ENCODE measurements around the gene KCNE1. TPM values are rescaled to one million over a fixed set of nuclear protein-coding genes. Genes with fewer than 3 reads are reported as not detected.

KCNE1 gene
- total and polyA plus RNA-seq, 2 of the 13 experiments (the other 11 are each of a cell fraction or from before 2014, with no cell fraction given), result 0.35 TPM; not detected in 1

- no peaks in the 10 kb centered on the region for H3K9me3 ChIP-seq (ENCODE audit: low read length)
- no peak overlapping the region for H3K4me3 ChIP-seq (replicated peaks in 1 of 3; ENCODE audit: insufficient read depth in 1 of 3, low read depth in 2 of 3, low read length in 3 of 3)
- no peaks in the 10 kb centered on the region for H3K27me3 ChIP-seq (ENCODE audit: control insufficient read depth in 1 of 2, insufficient read depth in 2 of 2, low read length in 2 of 2)
- ChIA-PET CTCF (ENCODE audit: low intra/inter-chr PET ratio, low total read pairs) (no interaction called here), POLR2A (no interaction called here)
- ATAC-seq, result no peak
- no peak overlapping the region for H3K9ac ChIP-seq (ENCODE audit: insufficient read depth, low read depth, low read length)
- TF ChIP-seq ZNF546 (CRISPR knock-in tag; conservative IDR thresholded peaks at IDR 0.05) (no peak), ZNF30 (CRISPR knock-in tag; IDR thresholded peaks at IDR 0.05) (no peak), KMT2A (CRISPR knock-in tag; IDR thresholded peaks at IDR 0.05) (no peak), ZZZ3 (CRISPR knock-in tag; IDR thresholded peaks at IDR 0.05; ENCODE audit: borderline replicate concordance) (no peak), DDIT3 (CRISPR knock-in tag; IDR thresholded peaks at IDR 0.05) (no peak), ZNF883 (CRISPR knock-in tag; IDR thresholded peaks at IDR 0.05; ENCODE audit: not compliant biosample characterization) (no peak), ZBTB44 (CRISPR knock-in tag; IDR thresholded peaks at IDR 0.05) (no peak), ZBTB14 (CRISPR knock-in tag; IDR thresholded peaks at IDR 0.05) (no peak), PBX2 (CRISPR knock-in tag; IDR thresholded peaks at IDR 0.05) (no peak), ZBTB49 (CRISPR knock-in tag; IDR thresholded peaks at IDR 0.05; ENCODE audit: borderline replicate concordance) (no peak), HES4 (CRISPR knock-in tag; IDR thresholded peaks at IDR 0.05; ENCODE audit: borderline replicate concordance) (no peak), FOXJ3 (CRISPR knock-in tag; IDR thresholded peaks at IDR 0.05; ENCODE audit: borderline replicate concordance) (no peak), TFDP2 (CRISPR knock-in tag; IDR thresholded peaks at IDR 0.05) (no peak)
- no peaks in the 10 kb centered on the region for H3K79me2 ChIP-seq (ENCODE audit: insufficient read depth, low read length)
- no peaks in the 10 kb centered on the region for H4K20me1 ChIP-seq (ENCODE audit: insufficient read depth, low read length)
- no peak for DNase-seq (ENCODE audit: low spot score)
- no peak for FAIRE-seq
- 96% methylated on average over 3 of the region's 3 CpGs for WGBS (ENCODE audit: low lambda C conversion rate)
- no peak overlapping the region for H2AFZ ChIP-seq (ENCODE audit: low read length)
- H3K4me2 ChIP-seq (ENCODE audit: low read depth, low read length), result no peak overlapping the region
- BruUV-seq (replicated peaks), result no TSS peak
- intact Hi-C loops (cut with micrococcal nuclease; ENCODE audit: unreplicated experiment), result no loop called here
- no peaks in the 10 kb centered on the region for H3K36me3 ChIP-seq (replicated peaks in 1 of 2; ENCODE audit: control insufficient read depth in 1 of 2, insufficient read depth in 2 of 2, low read length in 2 of 2)
- in situ Hi-C loops (cut with HindIII; ENCODE audit: extremely low pct_ligation_motif_present, low pct_unique_long_range_greater_than_20kb), result no loop called here
- H3K4me1 ChIP-seq (ENCODE audit: insufficient read depth, low read length), result peaks cover 22% of the 10 kb centered on the region
- H3K27ac ChIP-seq (ENCODE audit: extremely low read length, insufficient read depth, low read length), result no peak overlapping the region
Observed at GRCh38 chr21:34535886-34536285, 23.9 kb upstream of the KCNE1 start.
